GM12874 (cell line): Measurements from ENCODE around the gene ARHGEF4.

Experiments
- TF ChIP-seq, protein P1 (sequence below): IDR thresholded peaks from 2 replicates; pipeline ENCODE4 v1.5.1; 2011; ENCODE audit warnings: low read depth, mild to moderate bottlenecking, control low read depth, low read length, moderate library complexity; ENCODE audit not compliant: insufficient read depth

Gene ARHGEF4

DNA sequence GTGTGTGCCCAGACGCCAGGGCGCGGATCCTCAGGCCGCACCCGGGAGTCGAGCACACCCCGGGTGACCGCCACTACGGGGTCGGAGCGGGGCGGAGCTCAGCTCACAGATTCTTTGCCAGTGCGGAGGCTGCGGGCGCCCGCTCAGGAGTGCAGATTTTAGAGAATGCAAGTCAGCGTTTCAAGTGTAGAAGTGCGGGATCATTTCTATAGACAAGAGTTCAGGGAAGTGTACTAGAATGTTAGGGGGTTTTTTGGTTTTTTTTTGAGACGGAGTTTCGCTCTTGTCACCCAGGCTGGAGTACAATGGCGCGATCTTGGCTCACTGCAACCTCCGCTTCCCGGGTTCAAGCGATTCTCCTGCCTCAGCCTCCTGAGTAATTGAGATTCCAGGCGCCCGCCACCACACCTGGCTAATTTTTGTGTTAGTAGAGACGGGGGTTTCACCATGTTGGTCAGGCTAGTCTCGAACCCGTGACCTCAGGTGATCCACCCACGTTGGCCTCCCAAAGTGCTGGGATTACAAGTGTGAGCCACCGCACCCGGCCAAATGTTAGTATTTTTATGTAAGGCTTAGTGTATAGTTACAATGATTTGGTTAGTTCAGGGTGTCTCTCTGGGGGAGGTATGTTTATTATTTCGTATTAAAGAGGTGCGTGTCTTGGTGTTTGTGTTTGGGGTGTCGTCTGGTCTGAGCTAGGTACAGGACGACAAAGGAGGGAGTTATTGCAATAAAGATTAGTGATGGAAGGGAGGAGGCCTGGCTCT lies 257.2 kb downstream of the ARHGEF4 start:
- TF ChIP-seq, protein P1, sequence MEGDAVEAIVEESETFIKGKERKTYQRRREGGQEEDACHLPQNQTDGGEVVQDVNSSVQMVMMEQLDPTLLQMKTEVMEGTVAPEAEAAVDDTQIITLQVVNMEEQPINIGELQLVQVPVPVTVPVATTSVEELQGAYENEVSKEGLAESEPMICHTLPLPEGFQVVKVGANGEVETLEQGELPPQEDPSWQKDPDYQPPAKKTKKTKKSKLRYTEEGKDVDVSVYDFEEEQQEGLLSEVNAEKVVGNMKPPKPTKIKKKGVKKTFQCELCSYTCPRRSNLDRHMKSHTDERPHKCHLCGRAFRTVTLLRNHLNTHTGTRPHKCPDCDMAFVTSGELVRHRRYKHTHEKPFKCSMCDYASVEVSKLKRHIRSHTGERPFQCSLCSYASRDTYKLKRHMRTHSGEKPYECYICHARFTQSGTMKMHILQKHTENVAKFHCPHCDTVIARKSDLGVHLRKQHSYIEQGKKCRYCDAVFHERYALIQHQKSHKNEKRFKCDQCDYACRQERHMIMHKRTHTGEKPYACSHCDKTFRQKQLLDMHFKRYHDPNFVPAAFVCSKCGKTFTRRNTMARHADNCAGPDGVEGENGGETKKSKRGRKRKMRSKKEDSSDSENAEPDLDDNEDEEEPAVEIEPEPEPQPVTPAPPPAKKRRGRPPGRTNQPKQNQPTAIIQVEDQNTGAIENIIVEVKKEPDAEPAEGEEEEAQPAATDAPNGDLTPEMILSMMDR, result no peak

DNA sequence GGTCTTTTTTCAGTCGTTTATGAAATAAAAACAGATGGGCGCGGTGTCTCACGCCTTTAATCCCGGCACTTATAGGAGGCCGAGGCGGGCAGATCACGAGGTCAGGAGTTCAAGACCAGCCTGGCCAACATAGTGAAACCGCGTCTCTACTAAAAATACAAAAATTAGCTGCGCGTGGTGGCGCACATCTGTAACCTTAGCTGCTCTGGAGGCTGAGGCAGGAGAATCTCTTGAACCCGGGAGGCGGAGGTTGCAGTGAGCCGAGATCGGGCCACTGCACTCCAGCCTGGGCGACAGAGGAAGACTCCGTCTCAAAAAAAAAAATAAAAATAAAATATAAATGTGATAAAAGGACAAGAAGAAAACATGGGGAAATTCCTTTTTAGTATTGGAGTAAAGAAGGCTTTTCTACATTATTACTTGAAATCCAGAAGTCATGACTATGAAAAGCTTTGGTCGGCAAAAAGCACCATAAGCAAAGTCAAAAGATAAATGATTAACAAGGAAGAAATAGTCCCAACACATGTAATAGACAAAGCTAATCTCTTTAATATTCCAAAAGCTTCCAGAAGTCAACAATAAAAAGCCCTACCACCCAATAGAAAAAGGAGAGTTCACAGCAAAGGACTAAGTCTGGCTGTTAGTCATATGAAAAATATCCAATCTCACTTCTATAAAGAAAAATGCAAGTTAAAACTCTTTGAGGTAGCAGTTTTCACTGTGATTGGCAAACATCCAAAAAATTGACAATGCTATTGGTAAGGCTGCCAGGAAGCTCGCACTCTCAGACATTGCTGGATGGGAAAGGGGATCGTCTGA lies 258.0 kb downstream of the ARHGEF4 start:
- TF ChIP-seq, protein P1, result no peak
